Brain microvascular endothelial cell (primary cell): ENCODE results near the gene BRD2.
A peak's percentile ranks its signal among the peaks of the same experiment; 100 is the strongest.

ENCODE experiments used
- DNase-seq: peaks from one replicate; pipeline ENCODE4 v3.0.0-alpha.2; 2020
- H3K27ac ChIP-seq: fragments of 250-450 bp; sonication (Bioruptor Pico); 2 replicates; pipeline ENCODE4 v1.5.1; 2020; ENCODE audit warnings: mild to moderate bottlenecking, moderate library complexity
- H3K27me3 ChIP-seq: fragments of 250-450 bp; sonication (Bioruptor Pico); replicated peaks from 2 replicates; pipeline ENCODE4 v1.5.1; 2020; ENCODE audit warnings: mild to moderate bottlenecking
- H3K36me3 ChIP-seq: fragments of 250-450 bp; sonication (Bioruptor Pico); replicated peaks from 2 replicates; pipeline ENCODE4 v1.5.1; 2020; ENCODE audit warnings: mild to moderate bottlenecking
- H3K4me3 ChIP-seq: 2 replicates; pipeline ENCODE4 v1.5.1; 2011; ENCODE audit warnings: low read depth, mild to moderate bottlenecking, control low read depth, low read length, moderate library complexity
- in situ Hi-C: cut with HindIII; loops from 2 replicates; pipeline ENCODE4 v1.10.0; 2017; ENCODE audit warnings: low sequenced_read_pairs, low pct_ligation_motif_present
- TF ChIP-seq, protein P1 (sequence below): IDR thresholded peaks from 2 replicates; pipeline ENCODE4 v1.5.1; 2011; ENCODE audit warnings: low read depth, mild to moderate bottlenecking, moderate library complexity, low read length, control low read depth, inconsistent platforms; ENCODE audit errors: missing control alignments

BRD2 gene

GRCh38 chr6:32960563-32960962 is 7.8 kb upstream of the BRD2 start:
- Histone ChIP-seq H3K4me3 (no peak overlapping the region), H3K27me3 (no peaks in the 10 kb centered on the region), H3K27ac (no peak overlapping the region), H3K36me3 (no peaks in the 10 kb centered on the region)
- DNase-seq, result no peak
- TF ChIP-seq, protein P1, sequence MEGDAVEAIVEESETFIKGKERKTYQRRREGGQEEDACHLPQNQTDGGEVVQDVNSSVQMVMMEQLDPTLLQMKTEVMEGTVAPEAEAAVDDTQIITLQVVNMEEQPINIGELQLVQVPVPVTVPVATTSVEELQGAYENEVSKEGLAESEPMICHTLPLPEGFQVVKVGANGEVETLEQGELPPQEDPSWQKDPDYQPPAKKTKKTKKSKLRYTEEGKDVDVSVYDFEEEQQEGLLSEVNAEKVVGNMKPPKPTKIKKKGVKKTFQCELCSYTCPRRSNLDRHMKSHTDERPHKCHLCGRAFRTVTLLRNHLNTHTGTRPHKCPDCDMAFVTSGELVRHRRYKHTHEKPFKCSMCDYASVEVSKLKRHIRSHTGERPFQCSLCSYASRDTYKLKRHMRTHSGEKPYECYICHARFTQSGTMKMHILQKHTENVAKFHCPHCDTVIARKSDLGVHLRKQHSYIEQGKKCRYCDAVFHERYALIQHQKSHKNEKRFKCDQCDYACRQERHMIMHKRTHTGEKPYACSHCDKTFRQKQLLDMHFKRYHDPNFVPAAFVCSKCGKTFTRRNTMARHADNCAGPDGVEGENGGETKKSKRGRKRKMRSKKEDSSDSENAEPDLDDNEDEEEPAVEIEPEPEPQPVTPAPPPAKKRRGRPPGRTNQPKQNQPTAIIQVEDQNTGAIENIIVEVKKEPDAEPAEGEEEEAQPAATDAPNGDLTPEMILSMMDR, result no peak
- in situ Hi-C loops, result no loop called here

DNA sequence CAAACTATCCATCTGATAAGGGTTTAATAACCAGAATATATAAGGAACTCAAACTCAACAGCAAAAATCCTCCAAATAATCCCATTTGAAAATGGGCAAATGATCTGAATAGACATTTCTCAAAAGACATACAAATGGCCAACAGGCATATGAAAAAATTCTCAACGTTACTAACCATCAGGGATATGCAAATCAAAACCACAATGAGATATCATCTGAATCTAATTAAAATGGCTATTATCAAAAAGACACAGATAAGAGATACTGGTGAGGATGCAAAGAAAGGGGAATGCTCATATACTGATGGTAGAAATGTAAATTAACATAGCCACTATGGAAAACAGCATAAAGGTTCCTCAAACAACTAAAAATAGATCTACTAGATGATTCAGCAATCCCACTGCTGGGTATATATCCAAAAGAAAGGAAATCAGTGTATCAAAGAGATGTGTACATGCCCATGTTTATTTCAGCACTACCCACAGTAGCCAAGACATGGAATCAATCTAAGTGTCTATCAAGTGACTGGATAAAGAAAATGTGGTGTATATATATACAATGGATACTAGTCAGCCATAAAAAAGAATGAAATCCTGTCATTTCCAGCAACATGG is 6.1 kb upstream of the BRD2 start:
- in situ Hi-C loops, result no loop called here
- TF ChIP-seq, protein P1, result no peak
- no peaks in the 10 kb centered on the region for H3K36me3 ChIP-seq
- no peak overlapping the region for H3K27ac ChIP-seq
- no peak for DNase-seq
- no peak overlapping the region for H3K4me3 ChIP-seq
- no peaks in the 10 kb centered on the region for H3K27me3 ChIP-seq

DNA sequence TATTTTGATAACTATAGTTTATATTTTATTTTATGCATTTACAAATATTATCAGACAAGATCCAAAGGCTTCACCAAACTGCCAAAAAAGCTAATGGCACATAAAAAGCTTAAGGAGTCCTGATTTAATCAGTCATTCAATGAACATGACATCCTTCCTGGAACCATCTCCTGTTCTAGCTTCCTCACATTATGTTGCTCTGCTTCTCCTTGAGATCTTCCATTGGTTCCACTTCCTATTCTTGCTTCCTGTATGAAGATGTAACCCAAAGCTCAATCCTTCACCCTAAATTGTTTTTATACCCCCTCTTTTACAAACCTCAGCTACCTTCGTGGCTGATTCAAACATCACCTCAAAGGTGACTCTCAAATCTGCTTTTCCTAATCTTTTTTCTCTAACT is 4.5 kb upstream of the BRD2 start:
- TF ChIP-seq, protein P1, result no peak
- in situ Hi-C loops, result no loop called here
- Histone ChIP-seq H3K27me3 (no peaks in the 10 kb centered on the region), H3K4me3 (no peak overlapping the region), H3K36me3 (no peaks in the 10 kb centered on the region), H3K27ac (no peak overlapping the region)
- no peak for DNase-seq

DNA sequence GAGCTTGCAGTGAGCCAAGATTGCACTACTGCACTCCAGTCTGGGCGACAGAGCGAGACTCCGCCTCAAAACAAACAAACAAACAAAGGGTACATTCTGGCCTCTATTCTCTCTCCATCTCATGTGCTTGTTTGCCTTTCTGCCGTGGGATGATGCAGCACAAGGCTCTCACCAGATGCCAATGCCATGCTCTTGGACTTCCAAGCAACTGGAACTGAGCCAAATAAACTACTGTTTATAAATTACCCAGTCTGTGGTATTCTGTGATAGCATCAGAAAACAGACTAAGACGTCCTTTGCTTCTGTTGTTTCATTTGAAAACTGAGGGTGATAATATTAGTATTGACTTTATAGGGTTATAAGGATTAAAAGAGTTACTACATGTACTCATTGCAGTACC is 3.6 kb upstream of the BRD2 start:
- no peak overlapping the region for H3K4me3 ChIP-seq
- TF ChIP-seq, protein P1, result no peak
- H3K27ac ChIP-seq, result no peak overlapping the region
- no peaks in the 10 kb centered on the region for H3K36me3 ChIP-seq
- no peak for DNase-seq
- in situ Hi-C loops, result no loop called here
- H3K27me3 ChIP-seq, result no peaks in the 10 kb centered on the region

DNA sequence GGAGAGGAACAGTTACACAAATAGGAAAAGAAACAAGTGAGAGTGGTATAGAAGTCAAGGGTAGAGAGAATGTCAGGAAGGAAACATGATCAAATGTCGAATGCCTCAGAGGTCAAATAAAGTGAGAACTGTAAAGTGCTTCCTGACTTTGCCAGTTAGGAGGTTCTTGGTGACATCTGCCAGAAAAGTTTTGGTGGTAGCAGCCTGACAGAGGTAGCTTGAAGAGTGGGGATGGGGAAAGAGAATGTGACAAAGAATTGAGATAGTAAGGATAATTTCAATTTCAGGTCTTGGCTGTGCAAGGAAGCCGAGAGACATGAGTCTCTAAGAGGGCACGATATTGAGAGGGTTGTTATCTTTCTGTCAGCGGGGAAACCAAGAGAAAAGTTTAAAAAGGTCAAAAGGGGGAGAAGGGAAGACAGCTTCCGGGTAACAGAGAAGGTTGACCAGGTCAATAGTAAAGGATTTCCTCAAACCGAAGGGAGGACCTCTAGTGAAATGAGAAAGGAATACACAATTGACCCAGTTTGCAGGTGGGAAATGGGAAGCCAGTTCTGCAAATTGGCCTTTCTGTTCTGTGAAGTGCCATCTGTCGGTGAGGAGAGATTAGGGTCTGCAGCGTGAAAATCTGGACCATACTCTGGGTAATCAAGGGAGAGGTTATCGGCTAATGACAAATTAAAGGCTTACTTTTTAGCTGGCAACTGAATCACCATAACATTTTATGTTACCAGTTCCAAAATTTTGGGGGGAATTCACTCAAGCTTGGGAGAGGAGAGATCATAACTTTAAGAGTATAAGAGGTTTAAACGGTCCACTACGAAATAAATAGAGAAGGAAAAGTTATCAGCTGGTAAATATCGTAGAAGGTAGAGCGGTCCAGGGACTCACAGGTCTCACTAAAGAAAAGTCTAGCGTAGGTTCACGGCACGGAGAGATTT is 973 bp upstream of the BRD2 start:
- peak overlapping the region; percentile 77 for H3K4me3 ChIP-seq
- in situ Hi-C loops, result no loop called here
- H3K27ac ChIP-seq, result peak overlapping the region; percentile 100
- DNase-seq, result no peak
- H3K27me3 ChIP-seq, result no peaks in the 10 kb centered on the region
- peaks cover 5% of the 10 kb centered on the region for H3K36me3 ChIP-seq
- TF ChIP-seq, protein P1, result peak; percentile 75
